HG02642 (cell line): ENCODE measurements around the gene PTCD1.

Experiments
- ATAC-seq: cut with Tn5 transposase; IDR thresholded peaks from one replicate; pipeline ENCODE4 v1.9.1; 2021; ENCODE audit warnings: mild to moderate bottlenecking; ENCODE audit not compliant: unreplicated experiment, poor library complexity

Gene PTCD1, protein sequence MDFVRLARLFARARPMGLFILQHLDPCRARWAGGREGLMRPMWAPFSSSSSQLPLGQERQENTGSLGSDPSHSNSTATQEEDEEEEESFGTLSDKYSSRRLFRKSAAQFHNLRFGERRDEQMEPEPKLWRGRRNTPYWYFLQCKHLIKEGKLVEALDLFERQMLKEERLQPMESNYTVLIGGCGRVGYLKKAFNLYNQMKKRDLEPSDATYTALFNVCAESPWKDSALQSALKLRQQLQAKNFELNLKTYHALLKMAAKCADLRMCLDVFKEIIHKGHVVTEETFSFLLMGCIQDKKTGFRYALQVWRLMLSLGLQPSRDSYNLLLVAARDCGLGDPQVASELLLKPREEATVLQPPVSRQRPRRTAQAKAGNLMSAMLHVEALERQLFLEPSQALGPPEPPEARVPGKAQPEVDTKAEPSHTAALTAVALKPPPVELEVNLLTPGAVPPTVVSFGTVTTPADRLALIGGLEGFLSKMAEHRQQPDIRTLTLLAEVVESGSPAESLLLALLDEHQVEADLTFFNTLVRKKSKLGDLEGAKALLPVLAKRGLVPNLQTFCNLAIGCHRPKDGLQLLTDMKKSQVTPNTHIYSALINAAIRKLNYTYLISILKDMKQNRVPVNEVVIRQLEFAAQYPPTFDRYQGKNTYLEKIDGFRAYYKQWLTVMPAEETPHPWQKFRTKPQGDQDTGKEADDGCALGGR

DNA sequence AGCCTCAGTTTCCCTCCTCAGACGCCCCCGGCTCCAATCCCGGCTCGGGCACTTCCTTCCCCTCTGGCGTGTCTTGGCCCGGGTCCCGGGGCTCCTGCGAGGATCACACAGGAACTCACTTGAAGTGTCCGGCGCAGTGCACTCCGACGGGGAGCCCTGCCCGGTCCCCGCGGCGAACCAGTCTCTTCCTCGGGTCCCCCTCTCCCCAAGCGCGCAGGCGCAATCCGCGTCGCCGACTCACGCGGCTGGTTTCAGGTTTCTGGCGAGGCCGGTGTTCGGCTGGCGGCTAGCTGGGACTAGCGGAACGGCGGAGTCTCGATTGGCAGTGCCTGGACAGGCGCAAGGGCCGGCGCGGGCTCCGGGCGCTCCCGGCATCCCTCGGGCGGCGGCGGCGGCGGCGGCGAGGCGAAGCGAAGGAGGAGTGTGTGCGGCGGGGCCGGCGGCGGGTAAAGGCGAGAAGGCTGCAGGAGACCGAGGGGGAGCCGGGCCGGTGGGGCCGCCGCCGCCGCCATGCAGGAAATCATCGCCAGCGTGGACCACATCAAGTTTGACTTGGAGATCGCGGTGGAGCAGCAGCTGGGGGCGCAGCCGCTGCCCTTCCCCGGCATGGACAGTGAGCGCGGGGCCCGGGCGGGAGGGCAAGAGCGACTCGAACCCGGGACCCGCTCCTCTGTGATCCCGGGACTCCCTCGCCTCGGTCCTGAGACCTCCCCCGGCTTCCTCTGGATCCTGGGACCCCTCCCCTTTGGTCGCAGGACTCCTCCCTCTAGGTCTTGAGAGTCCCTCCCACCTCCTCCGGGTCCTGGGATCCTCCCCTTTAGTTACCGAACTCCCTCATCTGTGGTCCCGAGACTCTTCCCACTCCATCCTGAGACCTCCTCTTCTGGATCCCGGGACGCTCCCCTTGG is at the start of gene PTCD1, which contains the start of gene CPSF4:
Gene PTCD1, minus strand, starts transcription at position 226 of the 908 bp plus-strand sequence. CDS start 3,556 bp downstream, outside the sequence.
Gene CPSF4, plus strand, starts transcription at position 371 of the 908 bp plus-strand sequence. Its CDS starts 140 bp downstream, at position 511.
- peak; percentile 95 for ATAC-seq

GRCh38 chr7:99485094-99485493 is 46.5 kb upstream of the PTCD1 start:
- no peak for ATAC-seq

GRCh38 chr7:99478464-99479440 is 40.2 kb upstream of the PTCD1 start:
- no peak for ATAC-seq

DNA sequence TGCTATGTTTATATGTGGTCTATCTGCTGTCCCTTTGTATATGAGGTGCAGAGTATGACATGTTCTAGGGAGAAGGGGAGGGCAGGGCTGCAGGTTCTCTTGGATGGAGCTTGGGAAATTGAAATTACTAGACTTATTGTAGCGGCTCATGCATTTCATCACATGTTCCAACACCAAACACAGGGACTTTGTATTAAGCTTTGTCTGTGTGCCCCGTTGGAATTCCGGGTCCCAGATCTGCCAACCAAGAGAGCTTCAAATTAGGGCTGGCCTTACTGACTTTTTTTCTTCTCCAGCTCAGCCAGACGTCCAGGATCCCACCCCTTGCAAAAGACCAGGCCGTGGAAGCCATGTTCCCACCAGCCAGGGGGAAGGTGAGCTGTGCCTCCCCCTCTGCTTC is 37.5 kb upstream of the PTCD1 start:
- no peak for ATAC-seq

- no peak for ATAC-seq
Measured at GRCh38 chr7:99473315-99473596, 34.7 kb upstream of the PTCD1 start.

DNA sequence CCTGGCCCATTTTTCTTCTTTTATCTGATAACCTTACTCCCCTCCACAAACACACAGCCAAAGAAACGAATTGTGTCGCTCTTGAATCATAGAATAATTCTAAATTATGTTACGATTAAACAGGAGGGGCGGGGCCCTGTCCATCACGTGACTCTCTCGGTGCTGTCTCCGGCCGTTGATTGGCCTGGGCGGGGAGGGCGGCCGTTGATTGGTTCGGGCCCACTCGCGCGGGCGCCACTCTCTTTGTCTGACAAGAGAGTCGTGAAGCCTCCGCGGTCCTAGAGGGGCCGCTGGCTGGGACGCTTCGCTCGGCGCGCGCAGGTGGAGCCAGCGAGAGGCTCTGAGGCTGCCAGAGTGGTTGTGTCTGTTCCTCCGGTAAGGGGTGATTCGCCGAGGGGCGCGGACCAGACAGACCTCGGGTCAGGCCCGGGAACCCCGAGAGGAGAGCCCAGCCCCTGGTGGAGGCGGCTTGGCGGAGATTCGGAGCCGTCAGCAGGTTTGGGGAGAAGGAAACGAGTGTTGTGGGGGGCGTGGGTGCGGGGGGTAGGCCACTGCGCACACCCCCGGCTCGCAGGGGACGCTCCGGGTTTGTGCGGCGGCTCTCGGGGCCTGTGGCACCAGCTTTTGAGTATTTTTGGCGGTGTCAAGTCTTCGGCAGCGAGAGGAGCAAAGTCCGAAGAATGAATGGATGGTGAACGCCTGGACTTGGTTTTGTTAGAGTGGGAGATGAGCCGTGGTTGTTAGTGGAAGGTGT is 34.1 kb upstream of the PTCD1 start, which contains the start of gene ZNF789:
Gene ZNF789, plus strand, starts transcription at position 330 of the 754 bp plus-strand sequence. CDS start 3,567 bp downstream, outside the sequence.
- peak; percentile 97 for ATAC-seq

DNA sequence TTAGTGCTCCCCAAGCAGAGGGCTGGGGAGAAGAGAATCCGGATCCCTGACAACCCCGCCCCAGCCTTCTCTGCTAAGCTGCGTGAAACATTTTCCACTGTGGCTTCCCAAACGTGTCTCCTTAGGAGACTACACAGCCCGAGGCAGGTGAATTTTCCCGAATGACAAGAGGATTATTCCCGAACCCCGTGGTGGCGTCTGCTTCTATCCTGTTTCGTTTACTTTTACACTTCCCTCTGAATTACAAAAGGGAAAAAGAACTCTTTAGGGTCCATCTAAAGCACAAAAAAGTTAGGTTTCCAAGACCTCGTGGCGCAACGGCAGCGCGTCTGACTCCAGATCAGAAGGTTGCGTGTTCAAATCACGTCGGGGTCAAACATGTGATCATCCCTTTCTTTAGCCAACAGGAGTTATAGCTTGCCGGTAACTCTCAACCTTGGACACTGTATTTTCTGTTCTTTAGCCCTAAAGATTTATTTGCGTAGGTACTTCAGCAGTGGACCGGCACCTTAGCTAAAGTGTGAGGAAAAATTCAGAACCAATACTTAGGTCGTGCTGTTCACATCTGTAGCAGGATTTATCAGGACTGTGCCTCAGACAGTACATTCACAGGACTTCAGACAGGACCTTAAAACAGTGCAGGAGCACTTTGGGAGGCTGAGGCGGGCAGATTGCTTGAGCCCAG is 30.9 kb upstream of the PTCD1 start:
- no peak for ATAC-seq

DNA sequence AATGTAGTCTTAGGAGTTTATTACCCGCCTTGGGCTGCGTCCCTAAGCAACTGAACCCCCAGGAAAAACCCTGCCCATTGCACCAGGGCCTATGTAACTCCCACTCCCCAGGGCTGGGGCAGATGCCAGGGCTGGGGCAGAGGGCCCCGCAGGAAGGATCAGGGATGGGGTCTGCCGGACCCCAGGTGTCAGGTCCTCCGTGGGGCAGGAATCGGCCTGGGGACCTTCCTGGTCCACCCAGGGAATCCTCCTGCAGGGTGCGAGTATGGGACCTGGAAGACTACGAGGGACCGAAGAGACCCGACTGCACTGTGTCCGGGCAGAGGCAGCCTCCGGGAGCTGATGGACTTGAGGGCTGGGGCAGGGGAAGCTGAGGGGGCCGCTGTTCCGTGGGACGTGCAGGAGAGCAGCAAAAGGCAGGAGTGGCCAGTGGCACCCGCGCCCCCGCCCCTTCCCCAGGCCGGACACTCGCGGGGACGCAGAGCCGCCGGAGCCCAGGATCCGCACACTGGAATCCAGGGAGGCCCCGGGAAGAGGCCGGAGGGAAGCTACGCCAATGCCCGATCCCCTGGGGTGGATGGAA is 29.8 kb upstream of the PTCD1 start:
- no peak for ATAC-seq

DNA sequence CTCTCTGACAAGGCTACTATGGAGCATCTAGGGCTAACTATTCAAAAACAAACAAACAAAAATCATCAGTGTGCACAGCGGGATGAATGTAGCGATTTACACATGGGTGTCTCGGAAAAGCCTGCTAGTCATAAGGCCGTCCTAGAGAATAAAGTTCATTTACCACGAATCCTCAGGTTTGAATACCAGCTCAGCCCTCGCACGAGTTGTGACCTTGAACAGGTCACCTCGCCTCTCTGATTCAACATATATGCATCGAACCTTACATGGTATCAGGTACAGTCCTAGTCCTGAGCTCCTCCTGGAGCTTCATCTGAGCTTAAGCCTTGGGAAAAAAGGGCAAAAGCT is 26.8 kb upstream of the PTCD1 start:
- peak; percentile 2 for ATAC-seq

- no peak for ATAC-seq
Measured at GRCh38 chr7:99461221-99461620, 22.6 kb upstream of the PTCD1 start.

DNA sequence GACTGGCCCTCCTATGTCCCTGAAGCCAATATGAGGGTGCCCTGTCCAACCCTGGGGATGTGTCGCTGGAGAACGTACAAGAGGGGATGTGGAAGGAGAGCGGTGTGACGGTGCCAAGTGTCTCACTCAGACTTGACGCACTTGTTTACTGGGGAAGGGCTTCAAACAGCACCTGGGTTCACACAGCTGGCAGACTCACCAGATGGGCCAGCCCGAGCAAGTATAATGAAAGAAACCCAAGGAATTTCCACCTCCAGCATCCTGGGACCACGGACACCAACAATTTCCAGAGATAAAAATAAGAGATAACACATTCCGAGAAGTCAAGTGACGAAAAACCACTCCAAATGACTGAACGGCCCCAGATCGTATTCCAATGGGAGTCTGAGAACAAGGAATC is 22.1 kb upstream of the PTCD1 start:
- no peak for ATAC-seq

DNA sequence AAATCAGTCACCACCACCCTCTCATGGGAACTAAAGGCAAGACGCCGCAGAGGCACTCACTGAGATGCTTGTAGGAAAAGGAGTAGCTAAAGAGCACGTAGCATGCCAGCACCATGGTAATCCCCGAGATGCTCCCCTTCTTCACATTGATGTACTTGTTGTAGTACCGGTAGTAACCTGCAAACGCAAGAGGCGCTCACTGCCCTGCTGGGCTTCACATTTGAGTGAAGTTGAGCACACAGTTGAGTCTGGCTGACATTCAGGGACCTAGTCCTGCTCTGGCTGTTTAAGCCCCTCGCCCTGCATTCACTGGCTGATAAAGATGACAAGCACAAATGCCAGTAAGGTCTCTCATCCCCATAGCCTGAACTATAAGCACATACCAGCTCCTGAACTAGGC is 20.5 kb upstream of the PTCD1 start:
- ATAC-seq: no peak

- ATAC-seq: no peak
Measured at GRCh38 chr7:99457650-99458493, 19.3 kb upstream of the PTCD1 start.

- no peak for ATAC-seq
Measured at GRCh38 chr7:99457050-99457649, 18.6 kb upstream of the PTCD1 start.

DNA sequence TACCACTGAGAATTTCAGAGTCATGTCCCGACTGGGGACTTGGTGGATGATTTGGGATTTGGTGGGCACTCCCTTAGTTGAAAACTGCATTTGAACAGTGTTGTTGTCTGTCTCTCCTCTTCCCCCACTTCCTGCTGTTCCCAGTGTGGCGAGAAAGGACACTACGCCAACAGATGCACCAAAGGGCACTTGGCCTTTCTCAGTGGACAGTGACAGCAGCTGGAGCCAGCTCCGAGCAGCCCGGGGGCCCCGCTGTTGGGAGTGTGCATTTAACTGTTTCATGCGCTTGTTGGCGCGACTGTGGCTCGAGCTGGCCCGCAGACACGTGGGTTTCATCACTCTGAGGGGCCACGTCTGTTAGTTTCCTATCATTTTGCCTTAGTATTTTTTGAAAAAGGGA is 17.7 kb upstream of the PTCD1 start:
- ATAC-seq: no peak

- no peak for ATAC-seq
Measured at GRCh38 chr7:99455874-99456273, 17.3 kb upstream of the PTCD1 start.

- ATAC-seq: no peak
Measured at GRCh38 chr7:99453105-99453504, 14.5 kb upstream of the PTCD1 start.
